Fibroblast of lung (primary cell): Measurements from ENCODE around the gene LCN15.

Source experiments
- CTCF ChIP-seq, 2 donors: IDR thresholded peaks in 1 of 2; conservative IDR thresholded peaks in 1 of 2; 1 replicate in 1 of 2; 2 replicates in 1 of 2; pipeline ENCODE4 v1.5.1; 2011 to 2012; ENCODE audit warnings: low read length in 2 of 2, control low read depth in 1 of 2, inconsistent platforms in 1 of 2, low read depth in 1 of 2, mild to moderate bottlenecking in 1 of 2
- EZH2 ChIP-seq: IDR thresholded peaks from 2 replicates; pipeline ENCODE4 v1.5.1; 2012; ENCODE audit warnings: low read length, control low read depth, mild to moderate bottlenecking; ENCODE audit errors: missing control alignments

DNA sequence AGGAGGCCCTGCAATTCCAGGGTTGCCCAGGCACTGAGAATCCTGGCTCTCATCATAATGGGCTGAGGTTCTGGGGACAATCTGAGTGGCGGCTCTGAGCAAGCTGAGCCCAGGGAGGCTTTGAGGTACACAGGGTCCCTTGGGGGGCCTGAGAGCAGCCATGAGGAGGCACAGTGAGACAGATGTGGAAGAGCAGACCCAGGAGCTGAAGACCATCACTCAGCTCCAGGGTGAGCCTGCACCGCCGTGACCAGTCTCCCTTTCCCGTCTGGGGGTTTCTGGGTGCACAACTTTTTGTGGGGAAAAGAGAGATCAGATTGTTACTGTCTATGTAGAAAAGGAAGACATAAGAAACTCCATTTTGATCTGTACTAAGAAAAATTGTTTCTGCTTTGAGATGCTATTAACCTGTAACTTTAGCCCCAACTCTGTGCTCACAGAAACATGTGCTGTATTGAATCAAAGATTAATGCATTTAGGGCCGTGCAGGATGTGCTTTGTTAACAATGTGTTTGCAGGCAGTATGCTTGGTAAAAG is 32.0 kb upstream of the LCN15 start, which contains the start of gene CCDC183:
- TF ChIP-seq CTCF (conservative IDR thresholded peaks at IDR 0.05 in 1 of 2, IDR thresholded peaks at IDR 0.05 in 1 of 2; ENCODE audit: low read depth in 1 of 2, low read length in 2 of 2) (no peak), EZH2 (no peak)
